ENCODE measurements around the gene IFT81. TPM values are rescaled to one million over a fixed set of nuclear protein-coding genes. Genes with fewer than 3 reads are reported as not detected.

IFT81 gene
- total and polyA plus RNA-seq, 2 experiments from 2014 or later, result 17.5 to 22.3 TPM

DNA sequence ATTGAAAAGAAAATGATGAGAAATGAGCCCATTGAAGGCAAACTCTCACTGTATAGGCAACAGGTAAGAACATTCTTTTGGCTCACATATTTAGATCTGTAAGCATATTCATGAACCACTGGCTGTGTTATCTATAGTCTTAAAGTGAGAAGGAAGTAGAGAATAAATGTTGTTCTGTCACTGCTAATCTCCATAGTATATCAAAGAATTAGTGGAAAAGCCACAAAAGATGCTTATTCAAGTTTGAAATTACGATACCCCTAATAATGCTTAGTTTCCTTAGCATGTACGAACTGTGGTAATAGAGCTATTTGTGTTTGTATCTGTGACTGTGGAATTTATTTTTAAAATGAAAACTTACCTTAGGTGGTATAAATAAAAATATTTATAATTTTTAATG is 22.8 kb downstream of the IFT81 start (continued):
- TF ChIP-seq, protein P1, sequence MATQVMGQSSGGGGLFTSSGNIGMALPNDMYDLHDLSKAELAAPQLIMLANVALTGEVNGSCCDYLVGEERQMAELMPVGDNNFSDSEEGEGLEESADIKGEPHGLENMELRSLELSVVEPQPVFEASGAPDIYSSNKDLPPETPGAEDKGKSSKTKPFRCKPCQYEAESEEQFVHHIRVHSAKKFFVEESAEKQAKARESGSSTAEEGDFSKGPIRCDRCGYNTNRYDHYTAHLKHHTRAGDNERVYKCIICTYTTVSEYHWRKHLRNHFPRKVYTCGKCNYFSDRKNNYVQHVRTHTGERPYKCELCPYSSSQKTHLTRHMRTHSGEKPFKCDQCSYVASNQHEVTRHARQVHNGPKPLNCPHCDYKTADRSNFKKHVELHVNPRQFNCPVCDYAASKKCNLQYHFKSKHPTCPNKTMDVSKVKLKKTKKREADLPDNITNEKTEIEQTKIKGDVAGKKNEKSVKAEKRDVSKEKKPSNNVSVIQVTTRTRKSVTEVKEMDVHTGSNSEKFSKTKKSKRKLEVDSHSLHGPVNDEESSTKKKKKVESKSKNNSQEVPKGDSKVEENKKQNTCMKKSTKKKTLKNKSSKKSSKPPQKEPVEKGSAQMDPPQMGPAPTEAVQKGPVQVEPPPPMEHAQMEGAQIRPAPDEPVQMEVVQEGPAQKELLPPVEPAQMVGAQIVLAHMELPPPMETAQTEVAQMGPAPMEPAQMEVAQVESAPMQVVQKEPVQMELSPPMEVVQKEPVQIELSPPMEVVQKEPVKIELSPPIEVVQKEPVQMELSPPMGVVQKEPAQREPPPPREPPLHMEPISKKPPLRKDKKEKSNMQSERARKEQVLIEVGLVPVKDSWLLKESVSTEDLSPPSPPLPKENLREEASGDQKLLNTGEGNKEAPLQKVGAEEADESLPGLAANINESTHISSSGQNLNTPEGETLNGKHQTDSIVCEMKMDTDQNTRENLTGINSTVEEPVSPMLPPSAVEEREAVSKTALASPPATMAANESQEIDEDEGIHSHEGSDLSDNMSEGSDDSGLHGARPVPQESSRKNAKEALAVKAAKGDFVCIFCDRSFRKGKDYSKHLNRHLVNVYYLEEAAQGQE (IDR thresholded peaks at IDR 0.05; ENCODE audit: unreplicated experiment), result no peak
- no peak for TF ChIP-seq ZNF114 (CRISPR knock-in tag; IDR thresholded peaks at IDR 0.05)
- TF ChIP-seq, protein P2, sequence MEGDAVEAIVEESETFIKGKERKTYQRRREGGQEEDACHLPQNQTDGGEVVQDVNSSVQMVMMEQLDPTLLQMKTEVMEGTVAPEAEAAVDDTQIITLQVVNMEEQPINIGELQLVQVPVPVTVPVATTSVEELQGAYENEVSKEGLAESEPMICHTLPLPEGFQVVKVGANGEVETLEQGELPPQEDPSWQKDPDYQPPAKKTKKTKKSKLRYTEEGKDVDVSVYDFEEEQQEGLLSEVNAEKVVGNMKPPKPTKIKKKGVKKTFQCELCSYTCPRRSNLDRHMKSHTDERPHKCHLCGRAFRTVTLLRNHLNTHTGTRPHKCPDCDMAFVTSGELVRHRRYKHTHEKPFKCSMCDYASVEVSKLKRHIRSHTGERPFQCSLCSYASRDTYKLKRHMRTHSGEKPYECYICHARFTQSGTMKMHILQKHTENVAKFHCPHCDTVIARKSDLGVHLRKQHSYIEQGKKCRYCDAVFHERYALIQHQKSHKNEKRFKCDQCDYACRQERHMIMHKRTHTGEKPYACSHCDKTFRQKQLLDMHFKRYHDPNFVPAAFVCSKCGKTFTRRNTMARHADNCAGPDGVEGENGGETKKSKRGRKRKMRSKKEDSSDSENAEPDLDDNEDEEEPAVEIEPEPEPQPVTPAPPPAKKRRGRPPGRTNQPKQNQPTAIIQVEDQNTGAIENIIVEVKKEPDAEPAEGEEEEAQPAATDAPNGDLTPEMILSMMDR (conservative IDR thresholded peaks at IDR 0.05; ENCODE audit: low read depth in 2 of 2), result no peak
- TF ChIP-seq CREB1 (CRISPR knock-in tag; IDR thresholded peaks at IDR 0.05; ENCODE audit: low read depth), result no peak
- no peak for TF ChIP-seq NANOG (IDR thresholded peaks at IDR 0.05; ENCODE audit: borderline replicate concordance)
- TF ChIP-seq STAT1 (IDR thresholded peaks at IDR 0.05; ENCODE audit: unreplicated experiment), result no peak
- no peak for TF ChIP-seq EZH2phosphoT487 (IDR thresholded peaks at IDR 0.05; ENCODE audit: unreplicated experiment)
- TF ChIP-seq EZH2 (IDR thresholded peaks at IDR 0.05; ENCODE audit: low read depth, unreplicated experiment), result no peak

DNA sequence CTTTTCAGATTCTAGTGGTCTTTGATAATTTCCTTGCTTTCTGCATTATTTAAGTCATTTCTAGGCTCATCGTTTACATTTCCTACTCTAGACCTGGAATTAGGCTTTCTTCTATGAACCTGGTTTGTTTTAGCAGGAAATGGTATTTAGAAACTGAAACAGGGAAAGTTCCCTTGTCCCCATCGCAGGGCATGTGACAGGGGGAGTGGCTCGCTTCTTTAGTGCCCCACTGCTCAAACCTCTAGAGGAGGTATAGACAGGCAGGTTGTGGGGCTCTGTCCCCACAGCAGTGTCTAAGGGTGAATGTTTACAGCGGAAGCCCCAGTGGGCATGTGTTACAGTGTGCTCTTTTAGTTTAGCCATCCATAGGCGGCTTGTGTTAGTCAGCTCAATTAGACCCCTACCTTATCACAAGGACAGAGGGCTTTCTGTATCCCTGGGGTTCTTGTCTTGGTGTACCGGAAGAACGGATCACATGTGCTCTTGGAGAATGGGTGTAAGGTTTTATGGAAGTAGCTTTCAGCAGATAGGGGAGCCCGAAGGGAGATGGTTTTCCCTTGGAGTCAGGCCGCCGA is 25.0 kb downstream of the IFT81 start:
- Mint-ChIP-seq H3K4me3 (no peak overlapping the region), H3K27me3 (ENCODE audit: insufficient read depth, low read depth, poor library complexity) (no peaks in the 10 kb centered on the region), H3K9me3 (no peaks in the 10 kb centered on the region), H3K36me3 (ENCODE audit: low read depth) (peaks cover 21% of the 10 kb centered on the region), H3K27ac (no peak overlapping the region), H3K4me1 (no peaks in the 10 kb centered on the region)
- no peaks in the 10 kb centered on the region for H3K9me2 ChIP-seq (ENCODE audit: insufficient read depth)
- H3K4me2 ChIP-seq, result no peak overlapping the region
- no peaks in the 10 kb centered on the region for H3F3A ChIP-seq (replicated peaks; ENCODE audit: low read depth)
- H3K36me3 ChIP-seq (ENCODE audit: insufficient read depth), result peaks cover 7% of the 10 kb centered on the region; the same call in 1 of the 2 replicates
- H3K27ac ChIP-seq (ENCODE audit: low read depth), result no peak overlapping the region
- H4K20me1 ChIP-seq (replicated peaks; ENCODE audit: insufficient read depth), result peaks cover 3% of the 10 kb centered on the region; the same call in 1 of the 2 replicates
- DNase-seq (ENCODE audit: low spot score) (no peak), ATAC-seq (no peak)
- TF ChIP-seq CREB1 (CRISPR knock-in tag; IDR thresholded peaks at IDR 0.05; ENCODE audit: low read depth) (no peak), ZNF114 (CRISPR knock-in tag; IDR thresholded peaks at IDR 0.05) (no peak), JUNB (IDR thresholded peaks at IDR 0.05; ENCODE audit: unreplicated experiment) (no peak), EZH2phosphoT487 (IDR thresholded peaks at IDR 0.05; ENCODE audit: unreplicated experiment) (no peak), POLR2AphosphoS5 (IDR thresholded peaks at IDR 0.05; ENCODE audit: low read depth) (no peak), ZNF331 (CRISPR knock-in tag; IDR thresholded peaks at IDR 0.05; ENCODE audit: low read depth) (no peak), NANOG (IDR thresholded peaks at IDR 0.05; ENCODE audit: borderline replicate concordance) (no peak), STAT1 (IDR thresholded peaks at IDR 0.05; ENCODE audit: unreplicated experiment) (no peak)
- TF ChIP-seq, protein P3, sequence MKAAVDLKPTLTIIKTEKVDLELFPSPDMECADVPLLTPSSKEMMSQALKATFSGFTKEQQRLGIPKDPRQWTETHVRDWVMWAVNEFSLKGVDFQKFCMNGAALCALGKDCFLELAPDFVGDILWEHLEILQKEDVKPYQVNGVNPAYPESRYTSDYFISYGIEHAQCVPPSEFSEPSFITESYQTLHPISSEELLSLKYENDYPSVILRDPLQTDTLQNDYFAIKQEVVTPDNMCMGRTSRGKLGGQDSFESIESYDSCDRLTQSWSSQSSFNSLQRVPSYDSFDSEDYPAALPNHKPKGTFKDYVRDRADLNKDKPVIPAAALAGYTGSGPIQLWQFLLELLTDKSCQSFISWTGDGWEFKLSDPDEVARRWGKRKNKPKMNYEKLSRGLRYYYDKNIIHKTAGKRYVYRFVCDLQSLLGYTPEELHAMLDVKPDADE (IDR thresholded peaks at IDR 0.05), result no peak
- TF ChIP-seq, protein P1 (IDR thresholded peaks at IDR 0.05; ENCODE audit: unreplicated experiment), result no peak
- no peak overlapping the region for H3K4me3 ChIP-seq
- no peaks in the 10 kb centered on the region for H3K27me3 ChIP-seq (ENCODE audit: insufficient read depth)
- H3K4me1 ChIP-seq (ENCODE audit: insufficient read depth), result no peaks in the 10 kb centered on the region
- no peaks in the 10 kb centered on the region for H3K79me2 ChIP-seq (replicated peaks; ENCODE audit: insufficient read depth)
- no peak overlapping the region for H2AFZ ChIP-seq

Data from GM23338 (cell line).